ENCODE measurements around the gene KCND1. TPM values are rescaled to one million over a fixed set of nuclear protein-coding genes. Genes with fewer than 3 reads are reported as not detected.
A peak's percentile ranks its signal among the peaks of the same experiment; 100 is the strongest.

KCND1 gene
- total RNA-seq (2013): 0.33 TPM
- polyA plus RNA-seq (1 to 10 TPM in 1 of 3 donors, not detected in 2; 4.9 TPM), polyA minus RNA-seq (1.7 and 1.9 TPM in 2 replicates), total RNA-seq (1.4 to 15.9 (median 2.9) reads per million in 11 experiments)

DNA sequence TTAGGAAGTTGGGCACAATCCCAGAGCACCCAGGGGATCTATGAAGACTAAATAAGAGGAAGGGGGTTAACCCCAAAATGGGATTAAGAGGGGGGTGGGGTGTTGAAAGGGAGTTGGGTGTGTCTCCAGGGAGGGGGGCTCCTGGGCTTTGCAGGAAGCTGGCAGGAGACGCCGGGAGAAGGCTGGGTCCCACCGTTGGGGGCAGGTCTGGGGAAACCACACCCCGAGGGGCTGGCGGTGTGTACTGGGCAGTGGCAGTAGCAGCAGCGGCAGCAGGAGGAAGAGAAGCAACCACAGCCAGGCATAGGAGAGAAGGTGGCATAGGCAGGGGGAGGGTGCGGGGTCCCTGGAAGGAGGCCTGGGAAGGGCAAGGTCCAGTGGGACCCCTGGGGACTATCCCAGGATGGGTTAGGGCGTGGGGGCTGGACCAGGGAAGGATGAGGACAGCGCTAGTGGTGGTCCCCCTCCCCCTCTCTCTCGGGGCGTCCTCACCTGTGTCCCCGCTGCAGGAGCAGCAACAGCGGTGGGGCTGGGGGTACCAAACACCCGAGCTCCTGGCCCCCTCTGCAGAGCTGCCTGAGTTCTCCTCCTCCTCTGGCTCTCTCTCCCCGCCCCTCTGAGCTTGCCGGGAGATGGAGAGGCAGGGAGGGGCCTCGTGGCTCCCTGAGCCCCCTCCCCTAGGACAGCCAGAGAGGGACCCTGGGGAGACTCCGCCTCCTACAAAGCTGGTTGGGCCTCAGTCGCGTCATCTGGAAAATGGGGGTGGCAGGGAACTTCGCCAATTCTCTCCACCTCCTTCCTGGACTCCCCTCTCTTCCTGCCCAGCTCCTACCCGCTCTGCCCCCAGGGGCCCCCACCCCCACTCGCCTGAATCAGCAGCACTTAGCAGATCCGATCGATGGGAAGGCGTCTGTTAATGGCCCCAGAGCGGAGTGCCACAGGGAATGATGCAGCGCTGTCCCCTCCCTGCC, at the start of gene KCND1:
Gene KCND1, minus strand, starts transcription at position 596 of the 971 bp plus-strand sequence. CDS start 1,573 bp downstream, outside the sequence.
- H3K4me3 Mint-ChIP-seq: peak within 1 kb of the TSS; percentile 39 to 43
- no peak for DNase-seq
- peak within 1 kb of the TSS in 3 of 7 donors; percentile 11 to 59 (median 50) for H3K27ac Mint-ChIP-seq
- H3K36me3 Mint-ChIP-seq: peaks cover 22 to 28% of the 10 kb centered on the region in 2 donors
- WGBS (ENCODE audit: insufficient coverage): no CpG with 5 or more reads among the region's 28 CpGs
- peaks cover 9% of the 10 kb centered on the region for H3K4me1 Mint-ChIP-seq
- TF ChIP-seq, protein P1, sequence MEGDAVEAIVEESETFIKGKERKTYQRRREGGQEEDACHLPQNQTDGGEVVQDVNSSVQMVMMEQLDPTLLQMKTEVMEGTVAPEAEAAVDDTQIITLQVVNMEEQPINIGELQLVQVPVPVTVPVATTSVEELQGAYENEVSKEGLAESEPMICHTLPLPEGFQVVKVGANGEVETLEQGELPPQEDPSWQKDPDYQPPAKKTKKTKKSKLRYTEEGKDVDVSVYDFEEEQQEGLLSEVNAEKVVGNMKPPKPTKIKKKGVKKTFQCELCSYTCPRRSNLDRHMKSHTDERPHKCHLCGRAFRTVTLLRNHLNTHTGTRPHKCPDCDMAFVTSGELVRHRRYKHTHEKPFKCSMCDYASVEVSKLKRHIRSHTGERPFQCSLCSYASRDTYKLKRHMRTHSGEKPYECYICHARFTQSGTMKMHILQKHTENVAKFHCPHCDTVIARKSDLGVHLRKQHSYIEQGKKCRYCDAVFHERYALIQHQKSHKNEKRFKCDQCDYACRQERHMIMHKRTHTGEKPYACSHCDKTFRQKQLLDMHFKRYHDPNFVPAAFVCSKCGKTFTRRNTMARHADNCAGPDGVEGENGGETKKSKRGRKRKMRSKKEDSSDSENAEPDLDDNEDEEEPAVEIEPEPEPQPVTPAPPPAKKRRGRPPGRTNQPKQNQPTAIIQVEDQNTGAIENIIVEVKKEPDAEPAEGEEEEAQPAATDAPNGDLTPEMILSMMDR (IDR thresholded peaks at IDR 0.05): no peak
- Histone ChIP-seq H3K9ac (ENCODE audit: insufficient read depth, low read length, poor library complexity, severe bottlenecking) (no peak within 1 kb of the TSS), H3K9me3 (replicated peaks in 1 of 2; ENCODE audit: control insufficient read depth in 1 of 2, insufficient read depth in 1 of 2, low read length in 2 of 2) (no peaks in the 10 kb centered on the region), H3K4me2 (replicated peaks; ENCODE audit: extremely low read depth, low read length, poor library complexity, severe bottlenecking) (peak within 1 kb of the TSS; percentile 14), H3K4me1 (ENCODE audit: control insufficient read depth in 1 of 2, insufficient read depth in 2 of 2, low read length in 2 of 2) (peaks cover 10 to 11% of the 10 kb centered on the region in 2 donors), H3K27me3 (ENCODE audit: control insufficient read depth in 2 of 2, insufficient read depth in 2 of 2, low read length in 2 of 2) (peaks cover 0 to 8% of the 10 kb centered on the region in 2 donors), H3K36me3 (replicated peaks in 1 of 2; ENCODE audit: control insufficient read depth in 1 of 2, insufficient read depth in 2 of 2, low read length in 2 of 2) (peaks cover 26 to 29% of the 10 kb centered on the region in 2 donors), H3K27ac (ENCODE audit: low read depth in 1 of 2, low read length in 2 of 2) (no peak within 1 kb of the TSS), H3K4me3 (replicated peaks in 1 of 3; ENCODE audit: low read depth in 2 of 3, low read length in 3 of 3) (peak within 1 kb of the TSS in 1 of 3 experiments; percentile 14), H4K20me1 (ENCODE audit: insufficient read depth, low read length) (peaks cover 5% of the 10 kb centered on the region), H2AFZ (ENCODE audit: insufficient read depth, low read depth, low read length, poor library complexity, severe bottlenecking) (no peak within 1 kb of the TSS), H3K79me2 (ENCODE audit: insufficient read depth, low read length) (no peaks in the 10 kb centered on the region)
- H3K27me3 Mint-ChIP-seq (ENCODE audit: low read depth in 3 of 3): peaks cover 2 to 19% (median 7%) of the 10 kb centered on the region in 3 donors
- no peaks in the 10 kb centered on the region for H3K9me3 Mint-ChIP-seq
- intact Hi-C loops (cut with micrococcal nuclease): no loop called here

DNA sequence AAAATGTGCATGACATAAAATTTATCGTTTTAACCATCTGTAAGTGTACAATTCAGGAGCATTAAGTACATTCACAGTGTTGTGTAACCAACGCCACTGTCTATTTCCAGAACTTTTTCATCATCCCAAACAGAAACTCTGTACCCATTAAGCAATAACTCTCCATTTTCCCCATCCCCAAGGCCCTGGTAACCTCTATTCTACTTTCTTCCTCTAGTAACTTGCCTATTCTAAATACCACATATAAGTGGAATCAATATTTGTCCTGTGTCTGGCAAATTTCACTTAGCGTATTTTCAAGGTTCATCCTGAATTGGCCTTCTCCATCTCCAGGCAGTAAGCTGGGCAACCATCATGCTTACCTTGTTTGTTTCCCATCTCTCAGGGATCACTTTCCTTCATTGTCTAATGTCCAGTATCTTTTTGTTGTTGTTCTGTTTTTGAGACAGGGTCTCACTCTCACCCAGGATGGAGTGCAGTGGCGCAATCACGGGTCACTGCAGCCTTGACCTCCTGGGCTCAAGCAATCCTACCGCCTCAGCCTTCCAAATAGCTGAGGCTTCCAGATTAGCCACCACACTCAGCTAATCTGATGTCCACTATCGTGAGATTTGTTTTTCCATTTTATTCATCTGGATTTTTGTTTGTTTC, 48.1 kb upstream of the KCND1 start:
- peaks cover 17% of the 10 kb centered on the region for H3K4me1 Mint-ChIP-seq
- H3K27ac Mint-ChIP-seq: peak overlapping the region in 1 of 7 donors; percentile 63
- no peaks in the 10 kb centered on the region for H4K20me1 ChIP-seq (ENCODE audit: insufficient read depth, low read length)
- H3K27me3 Mint-ChIP-seq (ENCODE audit: low read depth in 3 of 3): peaks cover 0 to 3% (median 0%) of the 10 kb centered on the region in 3 donors
- H3K27me3 ChIP-seq (ENCODE audit: control insufficient read depth in 2 of 2, insufficient read depth in 2 of 2, low read length in 2 of 2): no peaks in the 10 kb centered on the region
- no peak overlapping the region for H3K27ac ChIP-seq (ENCODE audit: low read depth in 1 of 2, low read length in 2 of 2)
- peak overlapping the region in 1 of 2 donors; percentile 42 for H3K4me3 Mint-ChIP-seq
- H3K79me2 ChIP-seq (ENCODE audit: insufficient read depth, low read length): no peaks in the 10 kb centered on the region
- H3K9ac ChIP-seq (ENCODE audit: insufficient read depth, low read length, poor library complexity, severe bottlenecking): no peak overlapping the region
- H3K4me1 ChIP-seq (ENCODE audit: control insufficient read depth in 1 of 2, insufficient read depth in 2 of 2, low read length in 2 of 2): peaks cover 14 to 15% of the 10 kb centered on the region in 2 donors
- no peak overlapping the region for H3K4me2 ChIP-seq (replicated peaks; ENCODE audit: extremely low read depth, low read length, poor library complexity, severe bottlenecking)
- no peaks in the 10 kb centered on the region for H3K9me3 ChIP-seq (replicated peaks in 1 of 2; ENCODE audit: control insufficient read depth in 1 of 2, insufficient read depth in 1 of 2, low read length in 2 of 2)
- peaks cover 0 to 4% of the 10 kb centered on the region in 2 donors for H3K36me3 ChIP-seq (replicated peaks in 1 of 2; ENCODE audit: control insufficient read depth in 1 of 2, insufficient read depth in 2 of 2, low read length in 2 of 2)
- intact Hi-C loops (cut with micrococcal nuclease): no loop called here
- WGBS (ENCODE audit: insufficient coverage): 0% methylated on average over 1 of the region's 7 CpGs
- H3K4me3 ChIP-seq (replicated peaks in 1 of 3; ENCODE audit: low read depth in 2 of 3, low read length in 3 of 3): no peak overlapping the region
- DNase-seq: no peak
- H3K36me3 Mint-ChIP-seq: peaks cover under 1 to 3% of the 10 kb centered on the region in 2 donors
- TF ChIP-seq, protein P1 (IDR thresholded peaks at IDR 0.05): no peak
- H3K9me3 Mint-ChIP-seq: peaks cover 0 to 7% (median 0%) of the 10 kb centered on the region in 7 donors
- no peak overlapping the region for H2AFZ ChIP-seq (ENCODE audit: insufficient read depth, low read depth, low read length, poor library complexity, severe bottlenecking)
